IPS DF 4.7 (cell line): ENCODE measurements around the gene MORC4.

ENCODE experiments used
- DNase-seq: peaks from one replicate; pipeline ENCODE4 v3.0.0-alpha.2; 2013; ENCODE audit warnings: low spot score; ENCODE audit errors: extremely low read depth

The MORC4 gene

GRCh38 chrX:106906361-106906760, 93.7 kb downstream of the MORC4 start:
- no peak for DNase-seq

- DNase-seq = no peak
Measured at GRCh38 chrX:106905064-106905708, 94.8 kb downstream of the MORC4 start.

GRCh38 chrX:106903856-106904528, 96.0 kb downstream of the MORC4 start:
- no peak for DNase-seq

- no peak for DNase-seq
Measured at GRCh38 chrX:106903291-106903824, 96.7 kb downstream of the MORC4 start, which contains the start of gene RIPPLY1. Gene RIPPLY1, minus strand, starts transcription at chrX:106903341. Its CDS starts 54 bp downstream, at chrX:106903287.

GRCh38 chrX:106902684-106903083, 97.3 kb downstream of the MORC4 start:
- DNase-seq = no peak

GRCh38 chrX:106901781-106902219, 98.2 kb downstream of the MORC4 start:
- no peak for DNase-seq

GRCh38 chrX:106901341-106901740, 98.7 kb downstream of the MORC4 start:
- no peak for DNase-seq

- DNase-seq = no peak
Measured at GRCh38 chrX:106899841-106900240, 100.2 kb downstream of the MORC4 start.

- DNase-seq = no peak
Measured at GRCh38 chrX:106899276-106899675, 100.7 kb downstream of the MORC4 start.

- no peak for DNase-seq
Measured at GRCh38 chrX:106898462-106898861, 101.5 kb downstream of the MORC4 start.

GRCh38 chrX:106897259-106897658, 102.8 kb downstream of the MORC4 start:
- no peak for DNase-seq

GRCh38 chrX:106894978-106895452, 105.0 kb downstream of the MORC4 start:
- no peak for DNase-seq

GRCh38 chrX:106894392-106894909, 105.6 kb downstream of the MORC4 start:
- no peak for DNase-seq

- no peak for DNase-seq
Measured at GRCh38 chrX:106891762-106892460, 108.1 kb downstream of the MORC4 start.
